Fibroblast of lung (primary cell): ENCODE results near the gene DNAJB11. TPM values are rescaled to one million over a fixed set of nuclear protein-coding genes. Genes with fewer than 3 reads are reported as not detected.
"Not testable (repeated sequence)": the region's sequence is repeated elsewhere in the genome, so short reads cannot be mapped to it uniquely, and the experiment has no call there.

Experiments used
- DNase-seq, 2 donors: peaks; one replicate each; pipeline versions ENCODE4 v3.0.0 to v3.0.0-alpha.2; 2010; ENCODE audit warnings: low read depth in 2 of 2
- H2AFZ ChIP-seq: 2 replicates; pipeline ENCODE4 v1.5.1; 2012; ENCODE audit warnings: low read length, control low read depth, inconsistent platforms
- H3K27ac ChIP-seq: 2 replicates; pipeline ENCODE4 v1.5.1; 2011; ENCODE audit warnings: low read length, control low read depth; ENCODE audit not compliant: insufficient read depth
- H3K27me3 ChIP-seq: 2 replicates; pipeline ENCODE4 v1.5.1; 2011; ENCODE audit warnings: mild to moderate bottlenecking, low read length; ENCODE audit not compliant: control insufficient read depth, insufficient read depth
- H3K36me3 ChIP-seq: 2 replicates; pipeline ENCODE4 v1.5.1; 2011; ENCODE audit warnings: low read length; ENCODE audit not compliant: control insufficient read depth, insufficient read depth
- H3K4me1 ChIP-seq: 2 replicates; pipeline ENCODE4 v1.5.1; 2011; ENCODE audit warnings: low read length; ENCODE audit not compliant: control insufficient read depth, insufficient read depth; ENCODE audit errors: extremely low read depth
- H3K4me2 ChIP-seq: 2 replicates; pipeline ENCODE4 v1.5.1; 2011; ENCODE audit warnings: low read length, control low read depth; ENCODE audit not compliant: insufficient read depth; ENCODE audit errors: extremely low read depth
- H3K4me3 ChIP-seq, 4 experiments: fragments of 200-600 bp in 1 of 4; sonication (generic) in 1 of 4; replicated peaks in 1 of 4; 2 replicates each; pipeline ENCODE4 v1.5.1; 2011 to 2016; ENCODE audit warnings: low read length in 4 of 4, low read depth in 3 of 4, mild to moderate bottlenecking in 3 of 4, control low read depth in 2 of 4, inconsistent platforms in 1 of 4, mixed read lengths in 1 of 4; ENCODE audit not compliant: insufficient read depth in 1 of 4; ENCODE audit errors: control extremely low read depth in 1 of 4
- H3K79me2 ChIP-seq: 2 replicates; pipeline ENCODE4 v1.5.1; 2012; ENCODE audit warnings: mild to moderate bottlenecking, low read length, inconsistent platforms; ENCODE audit not compliant: control insufficient read depth, insufficient read depth
- H3K9ac ChIP-seq: 2 replicates; pipeline ENCODE4 v1.5.1; 2011; ENCODE audit warnings: mild to moderate bottlenecking, low read length, control low read depth; ENCODE audit not compliant: insufficient read depth
- H3K9me3 ChIP-seq: 2 replicates; pipeline ENCODE4 v1.5.1; 2012; ENCODE audit warnings: low read depth, low read length; ENCODE audit not compliant: control insufficient read depth, insufficient read depth
- H4K20me1 ChIP-seq: 2 replicates; pipeline ENCODE4 v1.5.1; 2011; ENCODE audit warnings: low read length; ENCODE audit not compliant: control insufficient read depth, insufficient read depth; ENCODE audit errors: extremely low read depth
- EZH2 ChIP-seq: IDR thresholded peaks from 2 replicates; pipeline ENCODE4 v1.5.1; 2012; ENCODE audit warnings: low read length, control low read depth, mild to moderate bottlenecking; ENCODE audit errors: missing control alignments
- polyA plus RNA-seq, 2 donors: library from polyadenylated mRNA; depleted of rRNA in 1 of 2; stranded (reverse) in 1 of 2; unstranded in 1 of 2; fragments of >200 nt; gene quantifications; 2 replicates each; pipeline ENCODE4 v1.2.1, GENCODE V29; 2011 to 2012; ENCODE audit warnings: missing spikeins in 1 of 2
- total RNA-seq: library from RNA; depleted of rRNA; stranded (reverse); fragments of >200 nt; gene quantifications from 2 replicates; pipeline ENCODE4 v1.2.1, GENCODE V29; 2014
- TF ChIP-seq, protein P1 (sequence below), 2 donors: IDR thresholded peaks in 1 of 2; conservative IDR thresholded peaks in 1 of 2; 1 replicate in 1 of 2; 2 replicates in 1 of 2; pipeline ENCODE4 v1.5.1; 2011 to 2012; ENCODE audit warnings: low read length in 2 of 2, control low read depth in 1 of 2, inconsistent platforms in 1 of 2, low read depth in 1 of 2, mild to moderate bottlenecking in 1 of 2

The DNAJB11 gene
- total and polyA plus RNA-seq, 2 donors (not counting 1 experiment from before 2014, with no cell fraction given): 37.5 to 59.1 TPM

DNA sequence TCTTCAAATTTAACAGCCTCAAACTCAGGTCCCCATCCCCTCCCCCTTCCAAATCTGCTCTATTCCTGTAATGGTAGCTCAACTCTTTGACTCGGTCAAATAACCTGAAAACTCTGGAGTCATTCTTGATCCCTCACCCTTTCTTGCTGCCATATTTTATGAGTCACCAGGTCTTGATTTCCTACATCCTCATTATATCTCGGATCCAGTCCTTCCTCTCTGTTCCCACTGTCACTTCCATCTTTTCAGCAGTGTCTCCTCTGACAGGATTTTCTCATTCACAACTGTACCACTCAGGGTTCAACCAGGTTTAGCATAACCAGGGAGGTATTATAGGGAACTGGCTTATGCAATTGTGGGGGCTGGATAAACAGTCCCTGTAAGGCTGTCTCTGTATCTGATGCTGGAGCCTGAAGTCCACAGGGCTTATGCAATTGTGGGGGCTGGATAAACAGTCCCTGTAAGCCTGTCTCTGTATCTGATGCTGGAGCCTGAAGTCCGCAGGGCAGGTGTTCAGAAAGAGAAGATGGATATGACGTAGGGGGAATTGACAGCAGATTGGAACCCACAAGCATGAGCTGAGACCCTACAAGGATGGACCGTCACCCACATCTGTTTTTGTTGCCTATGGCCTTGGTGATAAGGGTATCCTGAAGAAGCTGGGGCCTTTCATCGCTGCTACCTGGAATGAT, 60.6 kb downstream of the DNAJB11 start:
- no peak overlapping the region for H3K9ac ChIP-seq
- no peak overlapping the region for H2AFZ ChIP-seq
- no peaks in the 10 kb centered on the region for H4K20me1 ChIP-seq
- DNase-seq: no peak
- no peak overlapping the region for H3K4me3 ChIP-seq
- H3K9me3 ChIP-seq: no peaks in the 10 kb centered on the region
- H3K27me3 ChIP-seq: no peaks in the 10 kb centered on the region
- H3K4me1 ChIP-seq: no peaks in the 10 kb centered on the region
- H3K79me2 ChIP-seq: no peaks in the 10 kb centered on the region
- H3K36me3 ChIP-seq: no peaks in the 10 kb centered on the region
- no peak overlapping the region for H3K27ac ChIP-seq
- H3K4me2 ChIP-seq: no peak overlapping the region
- TF ChIP-seq, protein P1, sequence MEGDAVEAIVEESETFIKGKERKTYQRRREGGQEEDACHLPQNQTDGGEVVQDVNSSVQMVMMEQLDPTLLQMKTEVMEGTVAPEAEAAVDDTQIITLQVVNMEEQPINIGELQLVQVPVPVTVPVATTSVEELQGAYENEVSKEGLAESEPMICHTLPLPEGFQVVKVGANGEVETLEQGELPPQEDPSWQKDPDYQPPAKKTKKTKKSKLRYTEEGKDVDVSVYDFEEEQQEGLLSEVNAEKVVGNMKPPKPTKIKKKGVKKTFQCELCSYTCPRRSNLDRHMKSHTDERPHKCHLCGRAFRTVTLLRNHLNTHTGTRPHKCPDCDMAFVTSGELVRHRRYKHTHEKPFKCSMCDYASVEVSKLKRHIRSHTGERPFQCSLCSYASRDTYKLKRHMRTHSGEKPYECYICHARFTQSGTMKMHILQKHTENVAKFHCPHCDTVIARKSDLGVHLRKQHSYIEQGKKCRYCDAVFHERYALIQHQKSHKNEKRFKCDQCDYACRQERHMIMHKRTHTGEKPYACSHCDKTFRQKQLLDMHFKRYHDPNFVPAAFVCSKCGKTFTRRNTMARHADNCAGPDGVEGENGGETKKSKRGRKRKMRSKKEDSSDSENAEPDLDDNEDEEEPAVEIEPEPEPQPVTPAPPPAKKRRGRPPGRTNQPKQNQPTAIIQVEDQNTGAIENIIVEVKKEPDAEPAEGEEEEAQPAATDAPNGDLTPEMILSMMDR (conservative IDR thresholded peaks at IDR 0.05 in 1 of 2, IDR thresholded peaks at IDR 0.05 in 1 of 2; ENCODE audit: low read depth in 1 of 2, low read length in 2 of 2): no peak
- TF ChIP-seq EZH2: no peak

DNA sequence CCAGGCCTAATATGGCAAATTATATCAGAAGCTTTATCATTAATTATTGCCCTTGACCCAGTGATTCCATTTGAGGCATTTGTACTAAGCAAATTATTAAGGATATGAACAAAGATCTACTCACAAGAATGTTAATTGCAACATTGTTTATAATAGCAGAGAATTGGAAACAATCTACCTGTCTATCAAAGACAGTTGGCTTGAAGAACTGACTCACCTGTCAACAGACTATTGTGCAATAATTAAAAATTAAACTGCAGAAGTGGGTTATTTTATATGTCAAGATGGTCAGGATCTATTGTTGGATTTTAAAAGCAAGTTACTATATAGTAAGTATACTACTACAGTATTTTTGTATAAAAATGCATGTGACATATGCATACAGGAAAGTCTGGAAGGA, 63.0 kb downstream of the DNAJB11 start:
- H2AFZ ChIP-seq: no peak overlapping the region
- H3K4me1 ChIP-seq: no peaks in the 10 kb centered on the region
- no peak overlapping the region for H3K9ac ChIP-seq
- TF ChIP-seq EZH2: no peak
- TF ChIP-seq, protein P1 (conservative IDR thresholded peaks at IDR 0.05 in 1 of 2, IDR thresholded peaks at IDR 0.05 in 1 of 2; ENCODE audit: low read depth in 1 of 2, low read length in 2 of 2): no peak
- no peaks in the 10 kb centered on the region for H3K36me3 ChIP-seq
- H3K27ac ChIP-seq: no peak overlapping the region
- no peak for DNase-seq
- no peaks in the 10 kb centered on the region for H3K27me3 ChIP-seq
- no peaks in the 10 kb centered on the region for H3K9me3 ChIP-seq
- no peak overlapping the region for H3K4me2 ChIP-seq
- no peaks in the 10 kb centered on the region for H4K20me1 ChIP-seq
- H3K4me3 ChIP-seq: no peak overlapping the region
- no peaks in the 10 kb centered on the region for H3K79me2 ChIP-seq

DNA sequence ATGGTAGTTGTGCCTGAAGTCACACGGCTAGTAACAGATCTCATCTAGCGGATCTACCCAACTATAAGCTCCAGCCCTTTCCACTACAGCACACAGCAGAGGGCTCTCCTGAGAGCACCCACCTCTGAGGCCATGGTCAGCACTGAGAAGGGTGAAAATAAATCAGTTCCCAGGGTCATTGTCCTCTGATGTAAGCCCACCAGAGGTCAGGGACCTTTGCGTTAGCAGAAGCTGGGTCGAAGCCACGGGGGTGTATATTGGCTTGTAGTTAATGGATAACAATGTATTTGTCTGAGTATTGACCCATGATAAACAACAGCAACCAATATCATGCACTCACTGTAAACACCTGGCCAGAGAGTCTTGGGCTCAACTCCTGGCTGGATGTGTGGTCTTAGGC, 63.7 kb downstream of the DNAJB11 start:
- not testable (repeated sequence) for H3K36me3 ChIP-seq, H3K4me2 ChIP-seq, H3K4me1 ChIP-seq, H3K9ac ChIP-seq, H3K27me3 ChIP-seq, H3K27ac ChIP-seq, H2AFZ ChIP-seq, H3K4me3 ChIP-seq, DNase-seq, H3K9me3 ChIP-seq, H4K20me1 ChIP-seq, H3K79me2 ChIP-seq

Other genes with a start within 250 kb of the DNAJB11 start
- 0.51 and 4.8 TPM in 2 replicates for gene DGKG, start 208.5 kb upstream of the DNAJB11 start, total RNA-seq
- 1.4 and 3.7 TPM in 2 replicates for gene DGKG, start 208.5 kb upstream of the DNAJB11 start, polyA plus RNA-seq
- 0.99 and 1.0 TPM in 2 replicates for gene CRYGS, start 26.3 kb upstream of the DNAJB11 start, total RNA-seq
- gene CRYGS, start 26.3 kb upstream of the DNAJB11 start, polyA plus RNA-seq: 0.40 and 0.54 TPM in 2 replicates
- 13.1 and 13.7 TPM in 2 replicates for gene TBCCD1, start 3.4 kb upstream of the DNAJB11 start, total RNA-seq
- 12.3 and 16.8 TPM in 2 replicates for gene TBCCD1, start 3.4 kb upstream of the DNAJB11 start, polyA plus RNA-seq
- not detected in 2 replicates for gene AHSG, start 42.3 kb downstream of the DNAJB11 start, total RNA-seq
- gene AHSG, start 42.3 kb downstream of the DNAJB11 start, polyA plus RNA-seq: not detected in 2 replicates
- not detected in 2 replicates for gene FETUB, start 69.7 kb downstream of the DNAJB11 start, total RNA-seq
- gene FETUB, start 69.7 kb downstream of the DNAJB11 start, polyA plus RNA-seq: not detected in 2 replicates
- not detected in 2 replicates for gene HRG, start 95.3 kb downstream of the DNAJB11 start, total RNA-seq
- gene HRG, start 95.3 kb downstream of the DNAJB11 start, polyA plus RNA-seq: not detected in 2 replicates
- gene KNG1, start 146.6 kb downstream of the DNAJB11 start, total RNA-seq: not detected in 2 replicates
- not detected in 2 replicates for gene KNG1, start 146.6 kb downstream of the DNAJB11 start, polyA plus RNA-seq
- gene EIF4A2, start 212.9 kb downstream of the DNAJB11 start, total RNA-seq: 1,128 and 1,135 TPM in 2 replicates
- gene EIF4A2, start 212.9 kb downstream of the DNAJB11 start, polyA plus RNA-seq: 391 and 432 TPM in 2 replicates
- 11.3 and 15.0 TPM in 2 replicates for gene RFC4, start 235.8 kb downstream of the DNAJB11 start, total RNA-seq
- 16.8 and 29.1 TPM in 2 replicates for gene RFC4, start 235.8 kb downstream of the DNAJB11 start, polyA plus RNA-seq